Upper lobe of left lung (tissue), 4 donors: ENCODE results near the gene ASIC2.

Experiments
- CTCF ChIP-seq, 6 experiments: fragments of 450-650 bp in 4 of 6; fragments of 200-600 bp in 2 of 6; sonication (generic) in 2 of 6; IDR thresholded peaks; one replicate each; pipeline ENCODE4 v1.5.1; 2016 to 2019; ENCODE audit warnings: antibody characterized with exemption in 6 of 6
- EP300 ChIP-seq, 4 donors: sonication (generic); formaldehyde crosslinking; IDR thresholded peaks; one replicate each; pipeline ENCODE4 v1.5.1; 2017; ENCODE audit warnings: antibody characterized with exemption in 4 of 4, control low read depth in 2 of 4
- POLR2A ChIP-seq, 4 donors: fragments of 450-650 bp; IDR thresholded peaks; one replicate each; pipeline ENCODE4 v1.5.1; 2016 to 2017; ENCODE audit warnings: antibody characterized with exemption in 4 of 4, mild to moderate bottlenecking in 2 of 4
- POLR2AphosphoS5 ChIP-seq, 2 donors: sonication (generic); formaldehyde crosslinking; IDR thresholded peaks; one replicate each; pipeline ENCODE4 v1.5.1; 2017; ENCODE audit warnings: antibody characterized with exemption in 2 of 2

GRCh38 chr17:33204701-33205100 lies 88.4 kb downstream of the ASIC2 start:
- TF ChIP-seq CTCF (IDR thresholded peaks at IDR 0.05) (no peak), EP300 (IDR thresholded peaks at IDR 0.05) (no peak), POLR2A (IDR thresholded peaks at IDR 0.05) (no peak), POLR2AphosphoS5 (IDR thresholded peaks at IDR 0.05) (no peak)
